MM.1S (cell line): ENCODE measurements around the gene ESPL1.
A peak's percentile ranks its signal among the peaks of the same experiment; 100 is the strongest.

Experiments used
- DNase-seq: peaks from one replicate; pipeline ENCODE4 v3.0.0-alpha.2; 2015
- H2AFZ ChIP-seq: fragments of 300-600 bp; sonication (generic); 2 replicates; pipeline ENCODE4 v1.6.0; 2016; ENCODE audit warnings: antibody characterized with exemption, low read length
- H3F3A ChIP-seq: fragments of 300-600 bp; sonication (generic); 2 replicates; pipeline ENCODE4 v1.6.1; 2016; ENCODE audit warnings: mild to moderate bottlenecking, antibody characterized with exemption, low read length, moderate library complexity, mixed read lengths; ENCODE audit not compliant: insufficient read depth
- H3K27ac ChIP-seq: fragments of 300-600 bp; sonication (generic); 2 replicates; pipeline ENCODE4 v1.5.1; 2016; ENCODE audit warnings: mild to moderate bottlenecking, low read length
- H3K27me3 ChIP-seq: fragments of 300-600 bp; sonication (generic); replicated peaks from 2 replicates; pipeline ENCODE4 v1.6.0; 2016; ENCODE audit warnings: low read length; ENCODE audit not compliant: insufficient read depth
- H3K36me3 ChIP-seq: fragments of 300-600 bp; sonication (generic); replicated peaks from 2 replicates; pipeline ENCODE4 v1.6.1; 2016; ENCODE audit warnings: mild to moderate bottlenecking, low read length, mixed read lengths; ENCODE audit not compliant: insufficient read depth
- H3K4me1 ChIP-seq: fragments of 300-600 bp; sonication (generic); 2 replicates; pipeline ENCODE4 v1.6.1; 2016; ENCODE audit warnings: low read length, mixed read lengths
- H3K4me2 ChIP-seq: fragments of 300-600 bp; sonication (generic); 2 replicates; pipeline ENCODE4 v1.6.0; 2016; ENCODE audit warnings: low read depth, low read length
- H3K4me3 ChIP-seq: fragments of 300-600 bp; sonication (generic); 2 replicates; pipeline ENCODE4 v1.5.1; 2016; ENCODE audit warnings: low read length, mixed read lengths
- H3K79me2 ChIP-seq: fragments of 300-600 bp; sonication (generic); 2 replicates; pipeline ENCODE4 v1.6.1; 2016; ENCODE audit warnings: mixed run types, low read length, mixed read lengths
- H3K9ac ChIP-seq: fragments of 300-600 bp; sonication (generic); 2 replicates; pipeline ENCODE4 v1.6.1; 2016; ENCODE audit warnings: low read length, mixed read lengths
- H3K9me2 ChIP-seq: fragments of 300-600 bp; sonication (generic); replicated peaks from 2 replicates; pipeline ENCODE4 v1.6.1; 2016; ENCODE audit warnings: mild to moderate bottlenecking, low read length, mixed read lengths; ENCODE audit not compliant: insufficient read depth
- H3K9me3 ChIP-seq: fragments of 300-600 bp; sonication (generic); replicated peaks from 2 replicates; pipeline ENCODE4 v1.6.1; 2016; ENCODE audit warnings: mild to moderate bottlenecking, low read length, mixed read lengths; ENCODE audit not compliant: insufficient read depth
- H4K20me1 ChIP-seq: fragments of 300-600 bp; sonication (generic); 2 replicates; pipeline ENCODE4 v1.6.1; 2016; ENCODE audit warnings: mild to moderate bottlenecking, low read length, moderate library complexity, mixed read lengths; ENCODE audit not compliant: insufficient read depth
- EZH2 ChIP-seq: fragments of 300-600 bp; sonication (generic); optimal IDR thresholded peaks from 2 replicates; pipeline ENCODE3; 2017; ENCODE audit warnings: low read depth, mild to moderate bottlenecking, antibody characterized with exemption, low read length, mixed read lengths
- EZH2phosphoT487 ChIP-seq: fragments of 300-600 bp; sonication (generic); IDR thresholded peaks from 2 replicates; pipeline ENCODE4 v1.6.1; 2018; ENCODE audit warnings: antibody characterized with exemption, low read length
- TF ChIP-seq, protein P1 (sequence below): fragments of 300-600 bp; sonication (generic); IDR thresholded peaks from 2 replicates; pipeline ENCODE4 v1.5.1; 2016; ENCODE audit warnings: antibody characterized with exemption, low read length, mixed read lengths

ESPL1 gene

DNA sequence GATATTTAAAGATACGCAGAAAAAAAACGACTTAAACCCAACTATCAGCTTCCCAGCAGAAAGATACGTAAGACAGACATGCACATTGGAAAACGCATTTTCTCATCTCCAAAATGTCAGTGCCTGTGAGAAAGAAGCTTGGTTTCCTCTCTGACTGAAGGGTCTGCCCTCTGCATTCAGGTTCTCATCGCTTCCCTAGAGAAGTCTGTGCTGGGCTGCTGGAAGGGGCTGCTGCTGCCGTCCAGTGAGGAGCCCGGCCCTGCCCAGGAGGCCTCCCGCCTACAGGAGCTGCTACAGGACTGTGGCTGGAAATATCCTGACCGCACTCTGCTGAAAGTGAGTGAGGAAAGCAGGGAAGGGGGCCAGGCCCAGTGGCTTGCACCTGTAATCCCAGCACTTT is 22.6 kb downstream of the ESPL1 start:
- Histone ChIP-seq H3K4me2 (no peak overlapping the region), H4K20me1 (no peaks in the 10 kb centered on the region), H3K27me3 (no peaks in the 10 kb centered on the region), H3K4me3 (no peak overlapping the region), H3K9ac (no peak overlapping the region), H2AFZ (no peak overlapping the region), H3K79me2 (peaks cover 4% of the 10 kb centered on the region), H3K4me1 (peaks cover 5% of the 10 kb centered on the region; the same call in 1 of the 2 replicates), H3F3A (peaks cover 17% of the 10 kb centered on the region), H3K36me3 (no peaks in the 10 kb centered on the region; the same call in 1 of the 2 replicates), H3K9me3 (no peaks in the 10 kb centered on the region), H3K9me2 (no peaks in the 10 kb centered on the region), H3K27ac (no peak overlapping the region)
- no peak for DNase-seq
- TF ChIP-seq EZH2phosphoT487 = no peak
- TF ChIP-seq EZH2 = no peak
- TF ChIP-seq, protein P1, sequence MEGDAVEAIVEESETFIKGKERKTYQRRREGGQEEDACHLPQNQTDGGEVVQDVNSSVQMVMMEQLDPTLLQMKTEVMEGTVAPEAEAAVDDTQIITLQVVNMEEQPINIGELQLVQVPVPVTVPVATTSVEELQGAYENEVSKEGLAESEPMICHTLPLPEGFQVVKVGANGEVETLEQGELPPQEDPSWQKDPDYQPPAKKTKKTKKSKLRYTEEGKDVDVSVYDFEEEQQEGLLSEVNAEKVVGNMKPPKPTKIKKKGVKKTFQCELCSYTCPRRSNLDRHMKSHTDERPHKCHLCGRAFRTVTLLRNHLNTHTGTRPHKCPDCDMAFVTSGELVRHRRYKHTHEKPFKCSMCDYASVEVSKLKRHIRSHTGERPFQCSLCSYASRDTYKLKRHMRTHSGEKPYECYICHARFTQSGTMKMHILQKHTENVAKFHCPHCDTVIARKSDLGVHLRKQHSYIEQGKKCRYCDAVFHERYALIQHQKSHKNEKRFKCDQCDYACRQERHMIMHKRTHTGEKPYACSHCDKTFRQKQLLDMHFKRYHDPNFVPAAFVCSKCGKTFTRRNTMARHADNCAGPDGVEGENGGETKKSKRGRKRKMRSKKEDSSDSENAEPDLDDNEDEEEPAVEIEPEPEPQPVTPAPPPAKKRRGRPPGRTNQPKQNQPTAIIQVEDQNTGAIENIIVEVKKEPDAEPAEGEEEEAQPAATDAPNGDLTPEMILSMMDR = no peak

DNA sequence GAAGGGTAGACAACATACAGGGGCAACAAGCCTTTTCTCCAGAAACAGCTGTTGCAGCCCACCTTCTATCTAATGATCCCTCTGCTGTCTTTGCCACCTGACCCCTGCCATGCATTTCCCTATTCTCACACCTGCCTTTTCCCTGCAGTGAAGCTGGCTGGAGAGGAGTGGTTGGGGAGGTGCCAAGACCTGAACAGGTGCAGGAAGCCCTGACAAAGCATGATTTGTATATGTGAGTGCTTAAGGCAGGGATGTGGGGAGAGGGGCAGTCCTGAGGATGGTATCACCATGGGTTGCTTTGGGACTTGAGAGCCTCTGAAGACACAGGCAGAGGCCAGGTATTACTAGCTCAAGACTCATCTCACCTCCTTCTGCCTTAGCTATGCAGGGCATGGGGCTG is 24.3 kb downstream of the ESPL1 start:
- no peaks in the 10 kb centered on the region for H3K9me3 ChIP-seq
- no peak overlapping the region for H3K4me2 ChIP-seq
- no peak overlapping the region for H2AFZ ChIP-seq
- H3K9ac ChIP-seq = no peak overlapping the region
- H3K27ac ChIP-seq = no peak overlapping the region
- H3K4me3 ChIP-seq = no peak overlapping the region
- no peaks in the 10 kb centered on the region for H3K9me2 ChIP-seq
- peaks cover 10% of the 10 kb centered on the region; the same call in 1 of the 2 replicates for H3K4me1 ChIP-seq
- TF ChIP-seq EZH2 (no peak), EZH2phosphoT487 (no peak)
- TF ChIP-seq, protein P1 = no peak
- H4K20me1 ChIP-seq = no peaks in the 10 kb centered on the region
- DNase-seq = no peak
- H3K36me3 ChIP-seq = no peaks in the 10 kb centered on the region; the same call in 1 of the 2 replicates
- H3K27me3 ChIP-seq = no peaks in the 10 kb centered on the region
- peaks cover 17% of the 10 kb centered on the region for H3F3A ChIP-seq
- H3K79me2 ChIP-seq = peaks cover 21% of the 10 kb centered on the region

DNA sequence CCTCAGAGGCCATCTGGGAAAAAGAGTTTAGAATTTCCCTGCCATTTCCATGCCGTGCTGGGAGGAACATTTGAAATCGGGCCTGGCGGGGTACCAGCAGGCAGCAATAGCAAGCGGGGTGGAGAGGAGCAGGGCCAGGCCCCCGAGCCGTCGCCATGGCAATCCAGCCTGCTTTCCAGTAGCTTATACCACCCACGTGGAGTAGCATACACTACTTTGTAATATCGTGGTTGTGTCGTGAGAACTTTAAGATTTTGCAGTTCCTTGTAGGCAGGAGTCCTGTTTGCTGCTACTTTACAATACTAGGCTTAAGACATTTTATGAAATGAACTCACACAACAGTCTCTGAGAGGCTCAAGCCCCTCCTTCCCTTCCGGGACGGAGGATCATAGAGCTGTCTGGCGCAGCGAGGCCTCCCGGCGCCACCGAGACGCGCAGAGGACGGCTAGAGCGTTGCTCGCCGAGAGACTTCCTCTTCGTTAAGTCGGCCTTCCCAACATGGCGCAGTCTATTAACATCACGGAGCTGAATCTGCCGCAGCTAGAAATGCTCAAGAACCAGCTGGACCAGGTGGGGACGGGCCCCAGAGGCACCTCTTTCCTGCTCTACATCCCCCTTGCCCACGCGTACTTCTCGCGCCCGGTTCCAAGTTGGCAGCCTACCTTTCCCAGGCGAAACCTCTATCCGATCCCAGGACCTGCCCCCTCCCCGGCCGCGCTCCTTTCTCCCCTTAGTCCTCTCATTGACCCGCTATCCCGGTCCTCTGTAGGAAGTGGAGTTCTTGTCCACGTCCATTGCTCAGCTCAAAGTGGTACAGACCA is 27.2 kb downstream of the ESPL1 start, which contains the start of gene PFDN5:
Gene PFDN5 (plus strand): TSS at position 473 of the 821 bp plus-strand sequence. CDS start 26 bp downstream, at position 499.
- no peaks in the 10 kb centered on the region for H3K9me3 ChIP-seq
- H3K27me3 ChIP-seq = no peaks in the 10 kb centered on the region
- peak; percentile 88 for DNase-seq
- H2AFZ ChIP-seq = peak within 1 kb of the TSS; percentile 97
- H3K4me3 ChIP-seq = peak within 1 kb of the TSS; percentile 99
- no peaks in the 10 kb centered on the region for H3K9me2 ChIP-seq
- H3F3A ChIP-seq = peaks cover 35% of the 10 kb centered on the region
- peak within 1 kb of the TSS; percentile 79 for H3K4me2 ChIP-seq
- peak within 1 kb of the TSS; percentile 57; the same call in 1 of the 2 replicates for H3K27ac ChIP-seq
- peaks cover 42% of the 10 kb centered on the region for H3K79me2 ChIP-seq
- H3K36me3 ChIP-seq = no peaks in the 10 kb centered on the region; the same call in 1 of the 2 replicates
- peaks cover 15% of the 10 kb centered on the region for H3K4me1 ChIP-seq
- TF ChIP-seq, protein P1 = no peak
- TF ChIP-seq EZH2phosphoT487 (no peak), EZH2 (no peak)
- no peaks in the 10 kb centered on the region for H4K20me1 ChIP-seq
- H3K9ac ChIP-seq = peak within 1 kb of the TSS; percentile 83
